A549 treated with Mapracorat at 1 μM for 4 hours (cell line): ENCODE measurements around the gene NCOA1. TPM values are rescaled to one million over a fixed set of nuclear protein-coding genes. Genes with fewer than 3 reads are reported as not detected.

Source experiments
- total RNA-seq: library from RNA; stranded (reverse); fragments of 200-300 nt; extraction: Qiagen RNA extraction; gene quantifications from 5 replicates; pipeline ENCODE4 v1.2.3, GENCODE V29; 2022

NCOA1 gene
- 7.6 to 9.6 TPM (median 9.5 TPM) in 5 replicates for total RNA-seq

DNA sequence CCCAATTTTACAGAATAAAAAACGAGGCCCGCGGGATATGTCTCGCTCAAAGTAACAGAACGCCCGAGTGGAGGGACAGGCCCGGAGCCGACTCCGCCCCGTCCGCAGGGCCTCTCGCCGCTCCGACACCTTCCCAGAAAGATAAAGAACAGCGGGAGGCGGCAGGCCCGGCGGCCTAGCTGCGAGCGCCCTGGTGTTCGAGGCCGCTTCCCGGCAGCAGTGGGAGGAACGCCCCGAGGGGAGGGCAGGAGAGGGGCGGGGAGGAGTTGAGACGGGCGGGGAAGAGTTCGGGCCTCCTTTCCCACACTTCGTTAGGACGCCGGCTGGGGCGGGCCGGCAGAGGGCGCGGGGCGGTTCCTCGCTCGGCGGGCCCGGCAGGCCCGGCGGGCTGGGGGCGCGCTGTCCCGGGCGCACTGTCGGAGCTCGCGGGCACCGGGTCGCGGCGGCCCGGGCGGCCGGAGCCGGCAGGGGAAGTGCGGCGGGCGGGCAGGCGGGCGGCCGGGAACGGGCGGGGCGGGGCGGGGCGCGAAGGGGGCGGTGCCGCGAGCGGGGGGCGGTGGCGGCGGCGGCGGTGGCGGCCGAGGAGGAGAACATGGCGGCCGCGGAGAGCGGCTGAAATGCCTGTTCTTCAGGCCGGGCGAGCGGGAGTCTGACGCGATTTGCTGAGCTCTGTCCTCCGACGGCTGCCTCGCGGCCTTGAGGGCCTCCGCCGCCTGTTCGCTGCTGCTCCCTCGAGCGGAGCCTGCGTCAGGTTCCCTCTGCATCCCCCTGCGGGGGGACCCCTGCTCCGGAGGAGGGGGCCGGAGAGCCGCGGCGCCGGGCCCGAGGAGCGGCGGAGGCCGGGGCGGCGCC is at the start of gene NCOA1:
TSS of gene NCOA1 (plus strand) at position 565 of the 852 bp plus-strand sequence. CDS start 167,424 bp downstream, outside the sequence.

DNA sequence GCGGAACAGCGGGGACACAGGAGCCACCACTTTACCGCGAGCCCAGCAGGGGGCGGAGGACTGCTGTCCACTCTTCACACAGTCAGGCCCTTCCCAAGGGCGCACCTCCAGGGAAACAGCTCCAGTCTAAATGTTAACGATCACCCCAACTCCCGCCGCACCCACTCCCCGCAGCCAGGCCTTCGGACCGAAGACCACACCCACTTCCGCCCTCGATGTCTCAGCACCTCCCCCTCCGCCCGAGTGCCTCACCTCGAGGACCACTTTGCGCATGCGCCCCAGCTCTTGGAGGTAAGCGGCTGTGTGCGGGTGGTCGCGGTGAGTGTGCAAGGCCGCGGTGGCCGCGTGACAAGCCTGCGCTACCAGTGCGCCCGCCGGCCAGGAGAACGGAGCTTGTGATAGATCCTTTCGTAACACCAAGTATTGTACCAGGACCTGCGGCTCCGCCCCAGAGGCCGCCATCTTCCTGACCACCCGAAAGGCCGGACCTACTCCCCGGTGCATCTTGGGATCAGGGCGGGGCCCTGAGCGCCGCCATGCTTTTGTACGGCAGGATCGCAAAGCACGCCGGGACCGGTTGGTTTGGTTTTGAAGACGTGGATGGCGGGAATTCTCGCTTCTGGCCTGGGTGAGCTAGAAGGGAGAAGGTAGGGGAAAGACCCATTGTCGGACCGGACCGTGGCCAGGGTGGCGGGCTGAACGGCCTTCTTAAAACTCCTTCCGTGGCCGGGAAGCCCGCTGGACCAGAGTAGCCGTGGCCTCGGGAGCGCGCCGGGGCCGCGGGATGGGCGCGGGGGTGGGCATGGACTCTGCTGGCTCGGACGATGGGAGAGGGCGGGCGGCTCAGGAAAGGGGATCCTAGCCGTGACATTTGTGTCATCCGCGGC is 302.1 kb downstream of the NCOA1 start, which contains the start of the genes CENPO and PTRHD1:
TSS of gene CENPO (plus strand) at position 552 of the 887 bp plus-strand sequence. CDS start 495 bp downstream, outside the sequence.
TSS of gene PTRHD1 (minus strand) at position 518 of the 887 bp plus-strand sequence. CDS start at position 504, 14 bp downstream.

Other genes with a start within 250 kb of the NCOA1 start
- 15.2 to 23.2 TPM (median 21.6 TPM) in 5 replicates for gene ITSN2, start 130.7 kb upstream of the NCOA1 start, total RNA-seq